Suprapubic skin (tissue), 4 donors: Measurements from ENCODE around the gene ERBB4. TPM values are rescaled to one million over a fixed set of nuclear protein-coding genes. Genes with fewer than 3 reads are reported as not detected.

Source experiments
- DNase-seq, 2 donors: peaks; one replicate each; pipeline ENCODE4 v3.0.0-alpha.2; 2019; ENCODE audit warnings: low spot score in 2 of 2
- H3K27ac ChIP-seq: fragments of 200-600 bp; sonication (generic); one replicate; pipeline ENCODE4 v1.5.1; 2019
- H3K27me3 ChIP-seq: fragments of 200-600 bp; sonication (generic); one replicate; pipeline ENCODE4 v1.5.1; 2019
- H3K36me3 ChIP-seq: fragments of 200-600 bp; sonication (generic); one replicate; pipeline ENCODE4 v1.5.1; 2019
- H3K4me1 ChIP-seq: fragments of 200-600 bp; sonication (generic); one replicate; pipeline ENCODE4 v1.5.1; 2019
- H3K4me3 ChIP-seq: fragments of 200-600 bp; sonication (generic); one replicate; pipeline ENCODE4 v1.5.1; 2019; ENCODE audit warnings: mild to moderate bottlenecking
- H3K9me3 ChIP-seq: fragments of 200-600 bp; sonication (generic); one replicate; pipeline ENCODE4 v1.5.1; 2019
- CTCF ChIP-seq, 2 donors: fragments of 200-600 bp in 1 of 2; fragments of 450-650 bp in 1 of 2; sonication (generic) in 1 of 2; IDR thresholded peaks; one replicate each; pipeline ENCODE4 v1.5.1; 2016 to 2019; ENCODE audit warnings: antibody characterized with exemption in 2 of 2, mild to moderate bottlenecking in 1 of 2, moderate library complexity in 1 of 2
- EP300 ChIP-seq: sonication (generic); formaldehyde crosslinking; IDR thresholded peaks from one replicate; pipeline ENCODE4 v1.6.1; 2017; ENCODE audit warnings: antibody characterized with exemption
- POLR2A ChIP-seq, 2 donors: fragments of 450-650 bp; IDR thresholded peaks; one replicate each; pipeline ENCODE4 v1.6.1; 2017; ENCODE audit warnings: antibody characterized with exemption in 2 of 2, mild to moderate bottlenecking in 2 of 2, moderate library complexity in 2 of 2
- POLR2AphosphoS5 ChIP-seq, 3 donors: sonication (generic); formaldehyde crosslinking; IDR thresholded peaks; one replicate each; pipeline ENCODE4 v1.6.1; 2017; ENCODE audit warnings: antibody characterized with exemption in 3 of 3
- WGBS: methylation state at CpG from one replicate; pipeline ENCODE4 v1.1.5; 2018; 5-methylcytosine and 5-hydroxymethylcytosine counted together
- total RNA-seq, 4 donors: library from RNA; depleted of rRNA; stranded (reverse); fragments of >200 nt; gene quantifications; one replicate each; pipeline ENCODE4 v1.1.0, GENCODE V29; 2016

ERBB4 gene
- total RNA-seq, 4 donors from 2014 or later: 0.95 to 6.4 (median 1.5) TPM

- Histone ChIP-seq H3K4me1 (no peaks in the 10 kb centered on the region), H3K9me3 (no peaks in the 10 kb centered on the region), H3K4me3 (no peak overlapping the region), H3K36me3 (no peaks in the 10 kb centered on the region), H3K27ac (no peak overlapping the region), H3K27me3 (no peaks in the 10 kb centered on the region)
- no peak for DNase-seq
- 57% methylated on average over 1 of the region's 1 CpG for WGBS
- TF ChIP-seq EP300 (no peak), POLR2AphosphoS5 (IDR thresholded peaks at IDR 0.05) (no peak), POLR2A (IDR thresholded peaks at IDR 0.05) (no peak), CTCF (IDR thresholded peaks at IDR 0.05) (no peak)
Observed at GRCh38 chr2:212032032-212032431, 506.6 kb downstream of the ERBB4 start.

GRCh38 chr2:212030709-212031108, 507.9 kb downstream of the ERBB4 start:
- 42% methylated on average over 4 of the region's 4 CpGs for WGBS

DNA sequence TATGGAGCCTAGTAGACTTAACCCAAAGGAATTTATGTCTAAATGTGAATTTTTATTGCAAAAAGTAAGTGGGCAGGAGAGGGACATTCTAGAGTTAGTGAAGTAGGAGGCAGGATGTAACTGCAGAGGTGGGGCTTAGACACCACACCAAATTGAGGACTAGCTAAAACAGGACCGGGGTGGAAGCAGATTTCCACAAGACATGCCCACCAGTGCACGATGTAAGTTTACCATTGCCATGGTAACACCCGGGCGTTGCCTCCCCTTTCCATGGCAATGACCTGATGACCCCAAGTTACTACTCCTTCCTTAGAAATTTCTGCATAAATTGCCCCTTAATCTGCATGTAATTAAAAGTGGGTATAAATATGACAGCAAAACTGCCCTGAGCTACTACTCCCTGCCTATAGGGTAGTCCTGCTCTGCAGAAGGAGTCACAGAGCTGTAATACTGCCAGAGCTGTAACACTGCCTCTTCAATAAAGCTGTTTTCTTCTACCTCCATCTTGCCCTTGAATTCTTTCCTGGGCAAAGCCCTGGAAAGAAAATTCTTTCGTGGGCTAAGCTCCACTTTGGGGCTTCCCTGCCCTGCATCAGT, 509.7 kb downstream of the ERBB4 start:
- TF ChIP-seq CTCF (IDR thresholded peaks at IDR 0.05): no peak
- TF ChIP-seq POLR2A (IDR thresholded peaks at IDR 0.05): no peak
- no peak for TF ChIP-seq EP300
- TF ChIP-seq POLR2AphosphoS5 (IDR thresholded peaks at IDR 0.05): no peak
- Histone ChIP-seq H3K9me3 (no peaks in the 10 kb centered on the region), H3K36me3 (no peaks in the 10 kb centered on the region), H3K27ac (no peak overlapping the region), H3K27me3 (no peaks in the 10 kb centered on the region), H3K4me3 (no peak overlapping the region), H3K4me1 (no peaks in the 10 kb centered on the region)
- DNase-seq: no peak
- 55% methylated on average over 5 of the region's 5 CpGs for WGBS

More at GRCh38 chr2:212030709-212031108, 507.9 kb downstream of the ERBB4 start:
- H3K36me3 ChIP-seq: no peaks in the 10 kb centered on the region
- DNase-seq: no peak
- no peaks in the 10 kb centered on the region for H3K9me3 ChIP-seq
- TF ChIP-seq POLR2A (IDR thresholded peaks at IDR 0.05): no peak
- TF ChIP-seq POLR2AphosphoS5 (IDR thresholded peaks at IDR 0.05): no peak
- TF ChIP-seq EP300: no peak
- no peak for TF ChIP-seq CTCF (IDR thresholded peaks at IDR 0.05)
- no peak overlapping the region for H3K4me3 ChIP-seq
- no peak overlapping the region for H3K27ac ChIP-seq
- no peaks in the 10 kb centered on the region for H3K4me1 ChIP-seq
- no peaks in the 10 kb centered on the region for H3K27me3 ChIP-seq

DNA sequence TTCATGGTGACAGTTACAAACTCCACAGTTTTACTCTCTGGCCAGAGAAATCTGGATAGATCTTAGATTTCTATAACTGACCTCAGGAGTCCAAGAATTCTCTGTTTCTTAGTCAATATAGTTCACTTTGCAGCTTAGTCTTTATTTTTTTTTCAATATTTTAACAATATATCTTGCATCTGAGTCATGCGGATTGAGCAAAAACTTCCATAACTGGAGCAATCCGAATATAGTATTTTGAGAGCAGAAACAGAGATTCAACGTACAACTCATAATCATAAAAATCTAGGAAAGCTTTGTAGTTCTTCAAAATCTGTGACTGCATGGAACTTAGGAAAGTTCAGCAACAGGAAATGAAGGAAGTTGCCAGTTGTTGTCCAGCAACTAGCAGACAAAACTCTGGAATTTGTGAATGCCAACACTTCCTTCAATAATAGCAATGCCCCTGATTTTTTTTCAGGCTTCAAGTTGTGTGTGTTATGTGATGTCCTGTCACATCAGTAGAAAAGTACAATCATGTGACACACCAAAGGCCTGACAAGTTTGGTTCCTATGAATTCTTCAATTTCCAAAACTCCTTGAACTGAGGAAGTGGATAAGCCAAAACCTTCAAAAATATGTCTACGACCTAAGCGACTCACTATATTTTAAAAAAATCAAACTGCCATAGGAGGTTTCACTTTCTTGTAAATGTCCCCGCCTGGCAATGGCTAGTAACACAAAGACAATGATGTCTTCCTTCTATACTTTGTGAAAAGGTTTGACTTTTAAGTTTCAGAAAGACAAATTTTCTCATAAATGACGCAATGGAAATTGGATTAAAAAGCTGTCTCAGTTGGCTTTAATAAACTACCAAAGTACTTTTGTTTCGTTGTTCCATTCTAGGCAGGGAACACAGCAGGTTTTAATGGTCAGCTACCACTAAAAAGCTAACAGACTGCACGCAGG, 510.6 kb downstream of the ERBB4 start:
- WGBS: 80% methylated on average over 9 of the region's 9 CpGs
- no peaks in the 10 kb centered on the region for H3K4me1 ChIP-seq
- no peaks in the 10 kb centered on the region for H3K9me3 ChIP-seq
- DNase-seq: no peak
- no peaks in the 10 kb centered on the region for H3K36me3 ChIP-seq
- H3K27ac ChIP-seq: no peak overlapping the region
- H3K4me3 ChIP-seq: no peak overlapping the region
- H3K27me3 ChIP-seq: no peaks in the 10 kb centered on the region
- TF ChIP-seq EP300 (no peak), POLR2A (IDR thresholded peaks at IDR 0.05) (no peak), POLR2AphosphoS5 (IDR thresholded peaks at IDR 0.05) (no peak), CTCF (IDR thresholded peaks at IDR 0.05) (no peak)

DNA sequence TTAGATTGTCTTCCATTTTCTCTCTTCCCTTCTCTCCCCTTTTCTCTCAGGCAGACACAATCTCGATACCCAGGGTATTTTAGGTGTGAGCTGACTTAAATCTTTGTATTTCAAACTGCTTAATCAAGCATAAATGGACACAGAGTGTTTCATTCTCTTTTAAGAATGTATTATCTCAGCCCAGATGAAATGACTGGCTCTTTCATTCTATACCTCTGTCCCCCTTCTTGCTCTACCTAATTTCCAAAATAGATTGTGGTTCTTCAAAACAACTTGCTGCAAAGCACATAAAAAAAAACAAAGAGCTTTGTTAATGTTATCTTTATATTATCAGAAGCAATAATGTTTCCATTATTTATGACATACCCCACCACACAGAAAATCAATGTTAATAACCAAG, 514.6 kb downstream of the ERBB4 start:
- no peaks in the 10 kb centered on the region for H3K4me1 ChIP-seq
- TF ChIP-seq POLR2AphosphoS5 (IDR thresholded peaks at IDR 0.05) (no peak), POLR2A (IDR thresholded peaks at IDR 0.05) (no peak), CTCF (IDR thresholded peaks at IDR 0.05) (no peak), EP300 (no peak)
- H3K4me3 ChIP-seq: no peak overlapping the region
- H3K36me3 ChIP-seq: no peaks in the 10 kb centered on the region
- 78% methylated on average over 1 of the region's 1 CpG for WGBS
- no peaks in the 10 kb centered on the region for H3K27me3 ChIP-seq
- no peaks in the 10 kb centered on the region for H3K9me3 ChIP-seq
- no peak overlapping the region for H3K27ac ChIP-seq
- DNase-seq: no peak
